ENCODE data around the gene PGAP6. TPM values are rescaled to one million over a fixed set of nuclear protein-coding genes. Genes with fewer than 3 reads are reported as not detected.
A peak's percentile ranks its signal among the peaks of the same experiment; 100 is the strongest.

PGAP6 gene
- total and polyA plus RNA-seq, 2 of the 13 experiments (the other 11 are each of a cell fraction or from before 2014, with no cell fraction given) = 52.7 to 136 TPM

DNA sequence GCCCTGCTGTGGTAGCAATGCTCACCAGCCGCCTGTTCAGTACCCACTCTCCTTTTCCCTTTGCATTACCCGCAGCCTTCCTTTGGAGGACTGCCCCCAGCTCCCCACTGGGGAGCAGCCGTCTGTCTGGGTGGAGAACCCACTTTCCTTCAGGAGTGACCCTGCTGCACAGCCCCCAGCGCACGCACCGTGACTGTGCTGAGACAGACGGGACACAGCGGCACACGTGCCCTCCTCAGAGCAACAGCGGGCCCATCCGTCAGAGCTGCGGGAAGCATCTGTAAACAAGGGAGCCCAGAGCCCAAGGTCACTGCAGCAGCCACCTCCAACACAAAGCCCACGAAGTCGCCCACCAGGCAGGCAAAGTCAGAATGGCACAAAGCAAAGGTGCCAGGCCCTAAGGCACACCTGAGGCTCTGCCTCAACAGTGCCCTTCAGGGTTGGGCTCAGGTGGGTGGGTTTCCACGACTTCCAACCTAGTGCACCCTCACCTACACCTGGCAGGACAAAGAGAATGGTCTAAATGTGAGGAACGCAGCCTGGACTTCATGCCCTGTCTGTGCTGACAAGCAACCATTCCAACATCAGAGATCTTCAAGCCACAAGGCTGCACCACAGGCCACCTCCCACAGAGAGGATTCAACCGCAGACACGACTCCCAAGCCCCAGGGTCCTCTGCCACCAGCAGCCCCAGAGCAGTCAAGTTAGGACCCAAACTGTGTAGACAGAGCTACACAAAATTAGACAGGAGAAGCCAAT lies 39.1 kb downstream of the PGAP6 start (continued):
- TF ChIP-seq, protein P1, sequence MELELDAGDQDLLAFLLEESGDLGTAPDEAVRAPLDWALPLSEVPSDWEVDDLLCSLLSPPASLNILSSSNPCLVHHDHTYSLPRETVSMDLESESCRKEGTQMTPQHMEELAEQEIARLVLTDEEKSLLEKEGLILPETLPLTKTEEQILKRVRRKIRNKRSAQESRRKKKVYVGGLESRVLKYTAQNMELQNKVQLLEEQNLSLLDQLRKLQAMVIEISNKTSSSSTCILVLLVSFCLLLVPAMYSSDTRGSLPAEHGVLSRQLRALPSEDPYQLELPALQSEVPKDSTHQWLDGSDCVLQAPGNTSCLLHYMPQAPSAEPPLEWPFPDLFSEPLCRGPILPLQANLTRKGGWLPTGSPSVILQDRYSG (CRISPR knock-in tag; IDR thresholded peaks at IDR 0.05) = no peak
- peak; percentile 83 for TF ChIP-seq ZMYM3 (CRISPR knock-in tag; IDR thresholded peaks at IDR 0.05)
- TF ChIP-seq ATF7-NPFF (CRISPR knock-in tag; IDR thresholded peaks at IDR 0.05; ENCODE audit: low read depth) = no peak
- TF ChIP-seq, protein P2, sequence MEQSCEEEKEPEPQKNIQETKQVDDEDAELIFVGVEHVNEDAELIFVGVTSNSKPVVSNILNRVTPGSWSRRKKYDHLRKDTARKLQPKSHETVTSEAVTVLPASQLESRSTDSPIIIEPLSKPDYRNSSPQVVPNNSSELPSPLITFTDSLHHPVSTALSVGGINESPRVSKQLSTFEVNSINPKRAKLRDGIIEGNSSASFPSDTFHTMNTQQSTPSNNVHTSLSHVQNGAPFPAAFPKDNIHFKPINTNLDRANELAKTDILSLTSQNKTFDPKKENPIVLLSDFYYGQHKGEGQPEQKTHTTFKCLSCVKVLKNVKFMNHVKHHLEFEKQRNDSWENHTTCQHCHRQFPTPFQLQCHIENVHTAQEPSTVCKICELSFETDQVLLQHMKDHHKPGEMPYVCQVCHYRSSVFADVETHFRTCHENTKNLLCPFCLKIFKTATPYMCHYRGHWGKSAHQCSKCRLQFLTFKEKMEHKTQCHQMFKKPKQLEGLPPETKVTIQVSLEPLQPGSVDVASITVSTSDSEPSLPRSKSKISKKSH (CRISPR knock-in tag; IDR thresholded peaks at IDR 0.05; ENCODE audit: borderline replicate concordance) = peak; percentile 81
- TF ChIP-seq ZNF766 (CRISPR knock-in tag; IDR thresholded peaks at IDR 0.05; ENCODE audit: borderline replicate concordance) = 0 out of 2 replicates have a peak, but pooled peaks have one; percentile 75
- TF ChIP-seq SP1 (IDR thresholded peaks at IDR 0.05) = no peak
- TF ChIP-seq SP1 (CRISPR knock-in tag; IDR thresholded peaks at IDR 0.05) = no peak; the same call in 1 of the 2 replicates
- no peak for TF ChIP-seq NFKBIZ (CRISPR knock-in tag; IDR thresholded peaks at IDR 0.05)
- no peak for TF ChIP-seq RFX3 (CRISPR knock-in tag; IDR thresholded peaks at IDR 0.05)
- TF ChIP-seq ZNF468 (CRISPR knock-in tag; IDR thresholded peaks at IDR 0.05) = 0 out of 2 replicates have a peak, but pooled peaks have one; percentile 30
- TF ChIP-seq ZNF619 (CRISPR knock-in tag; IDR thresholded peaks at IDR 0.05) = peak; percentile 70; the same call in 1 of the 2 replicates
- TF ChIP-seq RARG (CRISPR knock-in tag; IDR thresholded peaks at IDR 0.05; ENCODE audit: low read depth) = no peak
- TF ChIP-seq, protein P3, sequence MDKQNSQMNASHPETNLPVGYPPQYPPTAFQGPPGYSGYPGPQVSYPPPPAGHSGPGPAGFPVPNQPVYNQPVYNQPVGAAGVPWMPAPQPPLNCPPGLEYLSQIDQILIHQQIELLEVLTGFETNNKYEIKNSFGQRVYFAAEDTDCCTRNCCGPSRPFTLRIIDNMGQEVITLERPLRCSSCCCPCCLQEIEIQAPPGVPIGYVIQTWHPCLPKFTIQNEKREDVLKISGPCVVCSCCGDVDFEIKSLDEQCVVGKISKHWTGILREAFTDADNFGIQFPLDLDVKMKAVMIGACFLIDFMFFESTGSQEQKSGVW (CRISPR knock-in tag; IDR thresholded peaks at IDR 0.05; ENCODE audit: borderline replicate concordance) = no peak
- TF ChIP-seq REXO4 (CRISPR knock-in tag; IDR thresholded peaks at IDR 0.05; ENCODE audit: borderline replicate concordance) = no peak
- no peak for TF ChIP-seq PAWR (CRISPR knock-in tag; IDR thresholded peaks at IDR 0.05; ENCODE audit: borderline replicate concordance)
- peak; percentile 37; the same call in 1 of the 2 replicates for TF ChIP-seq NR2C2 (CRISPR knock-in tag; IDR thresholded peaks at IDR 0.05; ENCODE audit: borderline replicate concordance)
- no peak for TF ChIP-seq ZNF205 (CRISPR knock-in tag; IDR thresholded peaks at IDR 0.05)
- no peak for TF ChIP-seq ZNF720 (CRISPR knock-in tag; IDR thresholded peaks at IDR 0.05)
- no peak for TF ChIP-seq NR2F6 (IDR thresholded peaks at IDR 0.05)
- TF ChIP-seq NR2F6 (CRISPR knock-in tag; IDR thresholded peaks at IDR 0.05) = peak; percentile 72
- TF ChIP-seq ZNF670 (CRISPR knock-in tag; IDR thresholded peaks at IDR 0.05; ENCODE audit: borderline replicate concordance) = peak; percentile 62; the same call in 1 of the 2 replicates
- peak; percentile 99 for TF ChIP-seq ZC3H13 (CRISPR knock-in tag; IDR thresholded peaks at IDR 0.05)
- TF ChIP-seq ZNF547 (CRISPR knock-in tag; IDR thresholded peaks at IDR 0.05) = peak; percentile 69; the same call in 1 of the 2 replicates
- TF ChIP-seq, protein P4, sequence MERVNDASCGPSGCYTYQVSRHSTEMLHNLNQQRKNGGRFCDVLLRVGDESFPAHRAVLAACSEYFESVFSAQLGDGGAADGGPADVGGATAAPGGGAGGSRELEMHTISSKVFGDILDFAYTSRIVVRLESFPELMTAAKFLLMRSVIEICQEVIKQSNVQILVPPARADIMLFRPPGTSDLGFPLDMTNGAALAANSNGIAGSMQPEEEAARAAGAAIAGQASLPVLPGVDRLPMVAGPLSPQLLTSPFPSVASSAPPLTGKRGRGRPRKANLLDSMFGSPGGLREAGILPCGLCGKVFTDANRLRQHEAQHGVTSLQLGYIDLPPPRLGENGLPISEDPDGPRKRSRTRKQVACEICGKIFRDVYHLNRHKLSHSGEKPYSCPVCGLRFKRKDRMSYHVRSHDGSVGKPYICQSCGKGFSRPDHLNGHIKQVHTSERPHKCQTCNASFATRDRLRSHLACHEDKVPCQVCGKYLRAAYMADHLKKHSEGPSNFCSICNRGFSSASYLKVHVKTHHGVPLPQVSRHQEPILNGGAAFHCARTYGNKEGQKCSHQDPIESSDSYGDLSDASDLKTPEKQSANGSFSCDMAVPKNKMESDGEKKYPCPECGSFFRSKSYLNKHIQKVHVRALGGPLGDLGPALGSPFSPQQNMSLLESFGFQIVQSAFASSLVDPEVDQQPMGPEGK (CRISPR knock-in tag; IDR thresholded peaks at IDR 0.05) = peak; percentile 74
